Activated CD4-positive, alpha-beta memory T cell treated with anti-CD3 and anti-CD28 coated beads, Interleukin-2, amount 10 ng/mL, durations not matched to agents 7 days and 5 days (primary cell): Measurements from ENCODE around the gene SPP1. TPM values are rescaled to one million over a fixed set of nuclear protein-coding genes. Genes with fewer than 3 reads are reported as not detected.
"Not testable (repeated sequence)": the region's sequence is repeated elsewhere in the genome, so short reads cannot be mapped to it uniquely, and the experiment has no call there.

Source experiments
- CTCF ChIA-PET: fragments of 350-600 bp; sonication (Branson Sonifier 250); formaldehyde crosslinking; loops from one replicate; lab custom pipeline; 2021; ENCODE audit warnings: antibody characterized with exemption, inconsistent platforms; lab: Charles Lee
- POLR2A ChIA-PET: fragments of 350-600 bp; sonication (Branson Sonifier 250); formaldehyde crosslinking; loops from one replicate; lab custom pipeline; 2021; ENCODE audit warnings: antibody characterized with exemption; lab: Charles Lee
- DNase-seq: peaks from one replicate; pipeline ENCODE4 v3.0.0-alpha.2; 2020
- H3K27ac Mint-ChIP-seq: one replicate; pipeline ENCODE4 v1.8.0; 2021; ENCODE audit warnings: mild to moderate bottlenecking, mixed read lengths
- H3K27me3 Mint-ChIP-seq: one replicate; pipeline ENCODE4 v1.8.0; 2021; ENCODE audit warnings: mixed read lengths
- H3K36me3 Mint-ChIP-seq: one replicate; pipeline ENCODE4 v1.8.0; 2021; ENCODE audit warnings: low read depth, mixed read lengths
- H3K4me1 Mint-ChIP-seq: one replicate; pipeline ENCODE4 v1.8.0; 2021; ENCODE audit warnings: mixed read lengths
- H3K4me3 Mint-ChIP-seq: one replicate; pipeline ENCODE4 v1.8.0; 2021; ENCODE audit warnings: mild to moderate bottlenecking, mixed read lengths
- H3K9me3 Mint-ChIP-seq: one replicate; pipeline ENCODE4 v1.8.0; 2021; ENCODE audit warnings: mixed read lengths
- total RNA-seq, 2 experiments: library from RNA; stranded (reverse); gene quantifications; one replicate each; pipeline ENCODE4 v1.2.3, GENCODE V29; 2021

Gene SPP1
- under 1 TPM in 1 of 2 experiments, not detected in 1; 0.20 TPM for total RNA-seq

DNA sequence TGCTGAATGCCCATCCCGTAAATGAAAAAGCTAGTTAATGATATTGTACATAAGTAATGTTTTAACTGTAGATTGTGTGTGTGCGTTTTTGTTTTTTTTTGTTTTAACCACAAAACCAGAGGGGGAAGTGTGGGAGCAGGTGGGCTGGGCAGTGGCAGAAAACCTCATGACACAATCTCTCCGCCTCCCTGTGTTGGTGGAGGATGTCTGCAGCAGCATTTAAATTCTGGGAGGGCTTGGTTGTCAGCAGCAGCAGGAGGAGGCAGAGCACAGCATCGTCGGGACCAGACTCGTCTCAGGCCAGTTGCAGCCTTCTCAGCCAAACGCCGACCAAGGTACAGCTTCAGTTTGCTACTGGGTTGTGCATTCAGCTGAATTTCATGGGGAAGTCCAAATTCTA lies at the start of gene SPP1:
Gene SPP1 (plus strand): TSS at position 249 of the 400 bp plus-strand sequence. CDS start 1,182 bp downstream, outside the sequence.
- DNase-seq = peak; percentile 23

DNA sequence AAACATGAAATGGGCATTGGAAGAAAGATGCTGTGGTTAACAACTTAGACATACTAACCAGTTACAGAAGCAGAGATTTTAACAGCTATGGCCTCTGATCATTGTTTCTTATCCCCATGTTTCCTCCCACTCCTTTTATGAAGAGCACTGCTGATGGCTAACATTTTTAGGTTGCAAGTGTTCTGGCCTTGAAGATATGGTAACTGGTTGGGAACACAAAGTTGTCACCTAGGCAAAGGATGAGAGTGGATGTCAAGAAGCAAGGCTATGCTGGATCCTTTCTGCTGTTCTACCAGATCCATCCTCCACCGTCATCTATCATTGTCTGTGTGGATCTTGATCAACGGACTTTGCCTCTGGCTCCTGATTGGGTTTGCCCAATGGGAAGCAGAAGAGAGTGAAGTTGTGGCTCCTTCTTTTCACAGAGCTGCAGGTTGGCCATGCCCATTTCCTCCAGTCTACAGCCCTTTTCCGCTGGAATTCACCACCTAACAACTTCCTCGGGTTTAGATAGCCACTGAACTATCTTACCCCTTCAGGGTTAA lies 48.9 kb upstream of the SPP1 start:
- H3K9me3 Mint-ChIP-seq = no peaks in the 10 kb centered on the region
- ChIA-PET CTCF (no interaction called here), POLR2A (no interaction called here)
- H3K36me3 Mint-ChIP-seq = no peaks in the 10 kb centered on the region
- H3K27ac Mint-ChIP-seq = no peak overlapping the region
- no peaks in the 10 kb centered on the region for H3K4me1 Mint-ChIP-seq
- no peak overlapping the region for H3K4me3 Mint-ChIP-seq
- H3K27me3 Mint-ChIP-seq = peaks cover 8% of the 10 kb centered on the region
- no peak for DNase-seq

More for the DNA sequence above, at the start of gene SPP1:
- H3K4me3 Mint-ChIP-seq = no peak within 1 kb of the TSS
- H3K36me3 Mint-ChIP-seq = no peaks in the 10 kb centered on the region
- no peak within 1 kb of the TSS for H3K27ac Mint-ChIP-seq
- ChIA-PET CTCF (interaction anchor here (1.0 to 2.8 kb wide), 5 partner anchors 11 to 236 kb away, joined by 3 to 23 read pairs (median 6); no protein-coding TSS in a partner anchor), POLR2A (no interaction called here)
- peaks cover 46% of the 10 kb centered on the region for H3K27me3 Mint-ChIP-seq
- peaks cover 9% of the 10 kb centered on the region for H3K4me1 Mint-ChIP-seq
- H3K9me3 Mint-ChIP-seq = no peaks in the 10 kb centered on the region

DNA sequence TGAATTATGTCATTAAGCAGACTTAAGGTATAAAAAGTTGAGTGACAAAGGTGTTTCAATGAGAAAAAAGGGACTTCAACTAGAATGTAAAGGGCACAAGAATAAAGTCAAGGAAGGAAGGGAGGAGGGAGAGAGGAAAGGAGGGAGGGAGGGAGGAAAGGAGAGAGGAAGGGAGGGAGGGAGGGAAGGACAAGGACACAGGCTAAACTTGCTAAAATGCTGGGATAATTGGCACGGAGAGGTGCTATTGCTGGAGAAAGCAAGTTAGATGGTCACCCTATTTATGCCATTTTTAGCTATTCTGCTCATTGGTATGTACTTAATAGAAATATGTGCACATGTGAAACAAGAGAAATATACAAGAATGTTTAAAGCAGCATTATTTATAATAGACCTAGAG lies 44.9 kb upstream of the SPP1 start:
- ChIA-PET POLR2A (no interaction called here), CTCF (no interaction called here)
- H3K27ac Mint-ChIP-seq = no peak overlapping the region
- no peaks in the 10 kb centered on the region for H3K36me3 Mint-ChIP-seq
- H3K4me3 Mint-ChIP-seq = no peak overlapping the region
- DNase-seq = no peak
- H3K27me3 Mint-ChIP-seq = peaks cover 15% of the 10 kb centered on the region
- no peaks in the 10 kb centered on the region for H3K9me3 Mint-ChIP-seq
- no peaks in the 10 kb centered on the region for H3K4me1 Mint-ChIP-seq

DNA sequence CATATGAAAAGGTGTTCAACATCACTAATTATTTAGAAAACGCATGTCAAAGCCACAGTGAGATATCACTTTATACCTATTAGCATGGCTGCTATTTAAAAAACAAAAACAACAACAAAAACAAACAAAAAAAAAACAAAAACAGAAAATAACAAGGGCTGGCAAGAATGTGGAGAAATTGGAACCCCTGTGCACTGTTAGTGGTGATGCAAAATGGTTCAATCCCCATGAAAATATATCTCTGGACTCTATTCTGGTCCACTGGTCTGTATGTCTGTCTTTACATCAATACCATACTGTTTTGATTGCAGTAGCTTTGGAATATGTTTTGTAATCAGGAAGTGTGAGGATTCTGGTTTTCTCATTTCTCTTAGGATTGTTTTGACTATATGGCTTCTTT lies 43.6 kb upstream of the SPP1 start:
- CTCF ChIA-PET = no interaction called here
- no peaks in the 10 kb centered on the region for H3K36me3 Mint-ChIP-seq
- peaks cover 17% of the 10 kb centered on the region for H3K27me3 Mint-ChIP-seq
- no peak overlapping the region for H3K27ac Mint-ChIP-seq
- no peak overlapping the region for H3K4me3 Mint-ChIP-seq
- POLR2A ChIA-PET = no interaction called here
- H3K9me3 Mint-ChIP-seq = no peaks in the 10 kb centered on the region
- DNase-seq = no peak
- no peaks in the 10 kb centered on the region for H3K4me1 Mint-ChIP-seq

DNA sequence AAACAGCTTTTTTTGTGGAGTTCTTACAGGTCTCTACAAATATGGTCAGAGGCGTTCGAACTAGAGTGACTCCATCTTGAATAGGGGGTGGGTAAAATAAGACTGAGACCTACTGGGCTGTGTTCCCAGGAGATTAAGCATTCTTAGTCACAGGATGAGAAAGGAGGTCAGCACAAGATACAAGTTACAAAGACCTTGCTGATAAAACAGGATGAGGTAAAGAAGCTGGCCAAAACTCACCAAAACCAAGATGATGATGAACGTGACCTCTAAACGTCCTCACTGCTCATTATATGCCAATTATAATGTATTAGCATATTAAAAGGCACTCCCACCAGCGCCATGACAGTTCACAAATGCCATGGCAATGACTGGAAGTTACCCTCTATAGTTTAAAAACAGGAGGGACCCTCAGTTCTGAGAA lies 42.8 kb upstream of the SPP1 start:
- Mint-ChIP-seq H3K27ac (no peak overlapping the region), H3K4me3 (no peak overlapping the region), H3K36me3 (no peaks in the 10 kb centered on the region), H3K4me1 (no peaks in the 10 kb centered on the region), H3K9me3 (no peaks in the 10 kb centered on the region), H3K27me3 (peaks cover 17% of the 10 kb centered on the region)
- POLR2A ChIA-PET = no interaction called here
- CTCF ChIA-PET = no interaction called here
- DNase-seq = no peak

DNA sequence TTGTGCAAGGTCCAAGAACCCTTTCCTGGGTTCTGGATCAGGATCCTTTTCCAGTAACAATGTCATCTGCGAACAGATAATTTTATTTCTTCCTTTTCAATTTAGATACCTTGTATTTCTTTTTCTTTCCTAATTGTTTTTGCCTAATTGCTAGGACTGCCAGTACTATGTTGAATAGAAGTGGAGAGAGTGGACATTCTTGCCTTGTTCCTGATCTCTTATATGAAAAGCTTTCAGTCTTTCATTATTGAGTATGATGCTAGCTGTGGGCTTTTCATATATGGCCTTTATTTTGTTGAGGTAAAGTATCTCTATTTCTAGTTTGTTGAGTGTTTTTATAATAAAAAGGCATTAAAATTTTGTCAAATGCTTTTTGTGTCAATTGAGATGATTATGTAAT lies 42.2 kb upstream of the SPP1 start:
- H3K9me3 Mint-ChIP-seq = no peaks in the 10 kb centered on the region
- H3K27ac Mint-ChIP-seq = no peak overlapping the region
- H3K36me3 Mint-ChIP-seq = no peaks in the 10 kb centered on the region
- ChIA-PET CTCF (no interaction called here), POLR2A (no interaction called here)
- no peak for DNase-seq
- no peak overlapping the region for H3K4me3 Mint-ChIP-seq
- no peaks in the 10 kb centered on the region for H3K4me1 Mint-ChIP-seq
- peaks cover 17% of the 10 kb centered on the region for H3K27me3 Mint-ChIP-seq

DNA sequence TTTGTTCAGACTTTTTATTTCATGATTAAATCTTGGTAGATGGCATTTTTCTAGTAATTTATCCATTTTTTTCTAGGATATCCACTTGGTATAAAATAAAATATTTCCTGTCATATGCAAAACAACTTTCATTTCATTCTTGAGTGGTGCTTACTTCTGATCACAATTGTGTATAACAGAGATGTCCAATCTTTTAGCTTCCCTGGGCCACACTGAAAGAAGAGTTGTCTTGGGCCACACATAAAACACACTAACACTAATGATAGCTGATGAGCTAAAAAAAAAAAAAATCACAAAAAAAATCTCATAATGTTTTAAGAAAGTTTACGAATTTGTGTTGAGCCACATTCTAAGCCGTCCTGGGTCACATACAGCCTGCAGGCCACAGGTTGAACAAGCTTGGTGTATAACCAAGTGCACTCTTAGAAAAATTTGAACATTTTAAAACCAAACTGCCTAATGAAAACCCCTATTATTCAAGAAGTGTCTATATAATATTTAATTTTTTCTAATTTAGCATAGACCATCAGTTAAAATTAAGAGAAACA lies 41.3 kb upstream of the SPP1 start:
- ChIA-PET POLR2A (no interaction called here), CTCF (no interaction called here)
- Mint-ChIP-seq H3K4me3 (no peak overlapping the region), H3K27me3 (peaks cover 15% of the 10 kb centered on the region), H3K36me3 (no peaks in the 10 kb centered on the region), H3K9me3 (no peaks in the 10 kb centered on the region), H3K27ac (no peak overlapping the region), H3K4me1 (no peaks in the 10 kb centered on the region)
- no peak for DNase-seq

DNA sequence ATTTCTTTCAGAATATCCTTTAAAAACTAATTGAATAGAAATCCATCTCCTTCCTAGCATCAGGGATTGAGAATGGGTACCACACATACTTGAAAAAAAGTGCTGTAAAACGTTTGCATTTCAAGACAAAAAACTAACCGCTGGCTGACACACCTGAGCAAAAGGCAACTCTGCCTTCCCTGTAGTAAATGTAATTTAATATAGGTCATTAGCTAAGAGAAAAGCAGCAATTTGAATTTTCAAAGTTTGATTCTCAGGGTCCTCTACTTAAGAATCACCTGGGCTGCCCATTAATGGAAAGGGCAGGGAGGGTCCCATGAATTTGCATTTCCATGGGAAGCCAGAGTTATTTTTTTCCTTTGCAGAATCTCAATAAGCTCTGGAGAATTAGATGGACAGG lies 40.5 kb upstream of the SPP1 start:
- ChIA-PET CTCF (no interaction called here), POLR2A (no interaction called here)
- Mint-ChIP-seq H3K27ac (no peak overlapping the region), H3K36me3 (no peaks in the 10 kb centered on the region), H3K4me3 (no peak overlapping the region), H3K4me1 (no peaks in the 10 kb centered on the region), H3K9me3 (no peaks in the 10 kb centered on the region), H3K27me3 (peaks cover 21% of the 10 kb centered on the region)
- no peak for DNase-seq

DNA sequence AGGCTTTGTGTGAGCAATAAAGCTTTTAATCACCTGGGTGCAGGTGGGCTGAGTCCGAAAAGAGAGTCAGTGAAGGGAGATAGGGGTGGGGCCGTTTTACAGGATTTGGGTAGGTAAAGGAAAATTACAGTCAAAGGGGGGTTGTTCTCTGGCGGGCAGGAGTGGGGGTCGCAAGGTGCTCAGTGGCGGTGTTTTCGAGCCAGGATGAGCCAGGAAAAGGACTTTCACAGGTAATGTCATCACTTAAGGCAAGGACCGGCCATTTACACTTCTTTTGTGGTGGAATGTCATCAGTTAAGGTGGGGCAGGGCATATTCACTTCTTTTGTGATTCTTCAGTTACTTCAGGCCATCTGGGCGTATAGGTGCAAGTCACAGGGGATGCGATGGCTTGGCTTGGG lies 39.6 kb upstream of the SPP1 start:
- H3K27ac Mint-ChIP-seq, H3K4me3 Mint-ChIP-seq, POLR2A ChIA-PET, H3K9me3 Mint-ChIP-seq, DNase-seq, H3K4me1 Mint-ChIP-seq, CTCF ChIA-PET, H3K36me3 Mint-ChIP-seq: not testable (repeated sequence)
- peaks cover 18% of the 10 kb centered on the region for H3K27me3 Mint-ChIP-seq

DNA sequence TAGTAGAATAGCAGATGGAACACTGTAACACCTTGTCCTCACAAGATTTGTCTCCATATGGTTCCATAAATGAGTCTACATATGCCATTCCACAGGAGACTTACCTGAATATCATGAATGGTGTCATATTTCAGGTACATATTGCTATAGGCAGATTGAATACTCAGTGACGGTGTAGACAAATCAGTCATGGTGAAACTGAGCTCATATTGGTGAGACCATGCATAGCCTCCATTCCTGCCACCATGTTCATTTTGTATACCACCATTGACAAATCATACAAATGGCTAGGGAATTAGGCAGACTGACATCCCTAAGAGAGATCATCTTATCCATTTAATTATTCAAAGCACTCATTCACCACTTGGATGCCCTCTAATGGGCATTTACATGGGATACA lies 38.0 kb upstream of the SPP1 start:
- no peaks in the 10 kb centered on the region for H3K9me3 Mint-ChIP-seq
- POLR2A ChIA-PET = no interaction called here
- H3K36me3 Mint-ChIP-seq = no peaks in the 10 kb centered on the region
- no peaks in the 10 kb centered on the region for H3K4me1 Mint-ChIP-seq
- no peak overlapping the region for H3K27ac Mint-ChIP-seq
- CTCF ChIA-PET = no interaction called here
- no peak for DNase-seq
- H3K4me3 Mint-ChIP-seq = no peak overlapping the region
- peaks cover 16% of the 10 kb centered on the region for H3K27me3 Mint-ChIP-seq

DNA sequence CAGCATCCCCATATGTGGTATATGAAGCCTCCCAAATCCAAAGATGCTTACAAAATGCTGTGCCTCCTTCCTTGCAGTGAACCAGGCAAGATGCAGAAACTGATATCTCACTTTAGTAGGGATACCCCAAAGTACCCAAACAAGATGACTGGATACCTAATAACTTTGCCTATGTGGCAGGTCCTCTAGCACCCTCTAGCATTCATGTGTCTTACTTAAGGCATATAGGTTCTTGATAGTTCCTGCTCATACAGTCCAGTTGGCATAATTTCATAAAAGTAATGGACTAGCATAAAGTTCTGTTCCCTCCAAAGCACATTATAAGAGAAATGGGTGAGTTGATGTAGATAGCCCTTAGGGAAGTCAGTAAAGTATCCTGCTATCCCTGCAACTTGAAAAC lies 36.8 kb upstream of the SPP1 start:
- no peaks in the 10 kb centered on the region for H3K36me3 Mint-ChIP-seq
- CTCF ChIA-PET = no interaction called here
- no peak overlapping the region for H3K4me3 Mint-ChIP-seq
- no peak overlapping the region for H3K27ac Mint-ChIP-seq
- H3K27me3 Mint-ChIP-seq = peaks cover 18% of the 10 kb centered on the region
- no peaks in the 10 kb centered on the region for H3K9me3 Mint-ChIP-seq
- POLR2A ChIA-PET = no interaction called here
- no peaks in the 10 kb centered on the region for H3K4me1 Mint-ChIP-seq
- DNase-seq = no peak

DNA sequence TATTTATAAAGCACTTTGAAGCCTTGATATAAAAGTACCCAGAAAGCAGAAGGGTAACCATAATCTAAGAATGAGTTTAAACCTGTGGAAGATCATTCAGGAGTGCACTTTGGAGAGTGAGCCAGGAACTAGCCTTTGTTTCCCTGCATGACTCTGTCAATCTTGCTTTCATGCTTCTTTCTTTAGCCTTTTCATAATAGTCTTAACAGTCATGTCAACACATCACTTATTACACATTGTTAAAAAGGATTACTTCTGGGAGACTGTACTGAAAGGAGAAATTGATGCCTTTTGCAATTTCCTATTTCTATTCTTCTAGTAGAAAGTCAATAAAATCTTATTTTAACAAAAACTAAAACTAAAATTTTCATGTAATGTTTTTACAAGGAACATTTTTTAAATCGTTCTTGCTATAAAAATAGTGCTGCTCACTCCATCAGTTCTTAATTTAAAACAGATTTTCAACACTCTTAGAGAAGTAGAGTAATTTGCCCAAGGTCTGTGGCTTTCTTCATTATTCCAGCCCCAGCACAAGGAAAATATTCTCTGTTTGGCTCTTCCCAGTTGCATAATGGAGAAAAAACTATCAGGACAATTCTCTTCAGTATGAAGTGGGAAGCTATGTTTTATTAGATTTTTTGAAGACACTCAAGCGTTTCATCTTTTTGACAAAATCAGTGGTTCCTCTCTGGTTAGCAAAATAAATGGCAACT lies 35.4 kb upstream of the SPP1 start:
- no peak overlapping the region for H3K4me3 Mint-ChIP-seq
- no peaks in the 10 kb centered on the region for H3K9me3 Mint-ChIP-seq
- DNase-seq = no peak
- peaks cover 24% of the 10 kb centered on the region for H3K27me3 Mint-ChIP-seq
- no peak overlapping the region for H3K27ac Mint-ChIP-seq
- H3K36me3 Mint-ChIP-seq = no peaks in the 10 kb centered on the region
- POLR2A ChIA-PET = no interaction called here
- H3K4me1 Mint-ChIP-seq = no peaks in the 10 kb centered on the region
- CTCF ChIA-PET = no interaction called here

DNA sequence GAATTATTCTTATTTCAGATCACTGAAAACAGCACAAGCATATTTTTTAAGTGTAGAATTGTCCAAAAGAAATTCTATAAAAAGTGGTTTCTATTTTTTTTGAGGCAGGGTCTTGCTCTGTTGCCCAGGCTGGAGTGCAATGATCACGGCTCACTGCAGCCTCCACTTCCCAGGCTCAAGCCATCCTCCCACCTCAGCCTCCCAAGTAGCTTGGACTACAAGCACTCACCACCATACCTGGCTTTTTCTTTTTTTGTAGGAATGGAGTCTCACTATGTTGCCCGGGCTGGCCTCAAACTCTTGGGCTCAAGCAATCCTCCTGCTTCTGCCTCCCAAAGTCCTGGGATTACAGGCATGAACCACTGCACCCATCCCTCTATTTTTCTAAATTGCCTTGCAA lies 34.7 kb upstream of the SPP1 start:
- POLR2A ChIA-PET, DNase-seq, H3K4me3 Mint-ChIP-seq, H3K9me3 Mint-ChIP-seq, H3K27ac Mint-ChIP-seq, H3K36me3 Mint-ChIP-seq, H3K4me1 Mint-ChIP-seq, CTCF ChIA-PET: not testable (repeated sequence)
- H3K27me3 Mint-ChIP-seq = peaks cover 24% of the 10 kb centered on the region
